ENCODE data around the gene CCR9. TPM values are rescaled to one million over a fixed set of nuclear protein-coding genes. Genes with fewer than 3 reads are reported as not detected.

The CCR9 gene
- polyA plus RNA-seq, 1 donor from 2014 or later, result not detected

DNA sequence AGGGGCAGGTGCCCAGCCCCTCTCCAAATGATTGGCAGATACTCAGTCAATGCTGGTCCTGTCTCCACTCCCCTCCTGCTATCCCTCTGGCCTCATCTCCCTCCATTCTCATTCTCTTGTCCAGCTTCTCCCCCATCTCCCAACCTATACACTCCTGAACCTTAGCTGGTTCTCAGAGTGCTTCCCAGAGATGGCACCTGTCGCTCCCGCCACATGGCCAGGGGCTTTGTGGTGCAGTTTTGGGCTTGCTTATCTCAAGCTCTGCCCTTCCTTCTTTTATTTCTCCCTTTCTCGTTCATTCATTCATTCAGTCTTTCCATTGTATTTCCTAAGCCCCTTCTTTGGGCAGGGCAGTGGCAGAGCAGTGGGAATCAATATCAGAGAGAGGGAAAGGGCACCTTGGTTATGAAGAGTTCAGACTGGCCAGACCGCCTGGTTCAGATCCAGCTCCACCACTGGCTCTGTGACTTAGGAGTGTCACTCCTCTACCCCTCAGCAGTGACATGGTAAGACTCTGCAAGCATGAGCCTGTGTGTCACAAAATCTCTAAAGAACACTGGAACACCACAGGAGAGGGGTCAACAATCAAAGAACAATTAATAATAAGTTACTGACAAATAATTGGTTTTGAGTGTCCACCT, 36.7 kb downstream of the CCR9 start:
- Histone ChIP-seq H3F3A (ENCODE audit: insufficient read depth, low read length, poor library complexity, severe bottlenecking) (no peaks in the 10 kb centered on the region), H2AFZ (ENCODE audit: low read depth, low read length) (no peak overlapping the region), H3K36me3 (ENCODE audit: insufficient read depth, low read length) (no peaks in the 10 kb centered on the region), H3K4me3 (ENCODE audit: low read length) (no peak overlapping the region), H3K9me2 (ENCODE audit: insufficient read depth, low read length) (no peaks in the 10 kb centered on the region), H3K9ac (ENCODE audit: low read length) (no peak overlapping the region), H3K79me2 (replicated peaks; ENCODE audit: insufficient read depth, low read length) (no peaks in the 10 kb centered on the region), H4K20me1 (ENCODE audit: insufficient read depth) (no peaks in the 10 kb centered on the region), H3K4me2 (ENCODE audit: low read length) (no peak overlapping the region), H3K27me3 (ENCODE audit: insufficient read depth, low read depth, low read length) (no peaks in the 10 kb centered on the region), H3K27ac (ENCODE audit: low read length) (no peak overlapping the region), H3K9me3 (ENCODE audit: low read length) (no peaks in the 10 kb centered on the region)
- TF ChIP-seq EP300 (conservative IDR thresholded peaks at IDR 0.05; ENCODE audit: poor library complexity, severe bottlenecking), result no peak

DNA sequence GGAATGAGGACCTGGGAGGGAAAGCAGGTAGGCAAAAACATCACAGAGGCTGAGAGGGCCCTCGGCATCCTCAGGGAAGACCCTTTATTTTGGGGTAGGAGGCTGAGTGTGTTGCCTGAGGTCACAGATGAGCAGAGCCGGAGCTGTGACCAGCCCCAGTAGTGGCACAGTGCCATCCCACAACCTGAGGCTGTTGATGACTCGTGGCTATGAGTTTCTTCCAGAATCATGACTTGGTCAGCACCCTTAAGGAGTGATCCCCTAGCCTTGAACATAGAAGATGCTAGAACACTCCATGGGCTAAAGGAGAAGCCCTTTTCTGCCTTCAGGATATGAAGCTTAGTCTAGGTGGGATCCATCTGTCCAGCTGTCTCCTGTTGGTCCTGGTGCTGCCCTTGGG, 37.4 kb downstream of the CCR9 start:
- Histone ChIP-seq H3K9me2 (ENCODE audit: insufficient read depth, low read length) (no peaks in the 10 kb centered on the region), H3K27ac (ENCODE audit: low read length) (no peak overlapping the region), H3F3A (ENCODE audit: insufficient read depth, low read length, poor library complexity, severe bottlenecking) (no peaks in the 10 kb centered on the region), H3K36me3 (ENCODE audit: insufficient read depth, low read length) (no peaks in the 10 kb centered on the region), H3K9me3 (ENCODE audit: low read length) (no peaks in the 10 kb centered on the region), H3K4me3 (ENCODE audit: low read length) (no peak overlapping the region), H3K4me2 (ENCODE audit: low read length) (no peak overlapping the region), H3K27me3 (ENCODE audit: insufficient read depth, low read depth, low read length) (no peaks in the 10 kb centered on the region), H2AFZ (ENCODE audit: low read depth, low read length) (no peak overlapping the region), H3K9ac (ENCODE audit: low read length) (no peak overlapping the region), H3K79me2 (replicated peaks; ENCODE audit: insufficient read depth, low read length) (no peaks in the 10 kb centered on the region), H4K20me1 (ENCODE audit: insufficient read depth) (no peaks in the 10 kb centered on the region)
- TF ChIP-seq RAD21 (conservative IDR thresholded peaks at IDR 0.05) (no peak), POLR2AphosphoS5 (IDR thresholded peaks at IDR 0.05) (no peak), SMC3 (conservative IDR thresholded peaks at IDR 0.05; ENCODE audit: poor library complexity) (no peak), EP300 (conservative IDR thresholded peaks at IDR 0.05; ENCODE audit: poor library complexity, severe bottlenecking) (no peak)

- Histone ChIP-seq H3K79me2 (replicated peaks; ENCODE audit: insufficient read depth, low read length) (no peaks in the 10 kb centered on the region), H2AFZ (ENCODE audit: low read depth, low read length) (no peak overlapping the region), H3K4me3 (ENCODE audit: low read length) (no peak overlapping the region), H3K9me2 (ENCODE audit: insufficient read depth, low read length) (no peaks in the 10 kb centered on the region), H3K27me3 (ENCODE audit: insufficient read depth, low read depth, low read length) (no peaks in the 10 kb centered on the region), H3K27ac (ENCODE audit: low read length) (no peak overlapping the region), H3K9me3 (ENCODE audit: low read length) (no peaks in the 10 kb centered on the region), H4K20me1 (ENCODE audit: insufficient read depth) (no peaks in the 10 kb centered on the region), H3K9ac (ENCODE audit: low read length) (no peak overlapping the region), H3K36me3 (ENCODE audit: insufficient read depth, low read length) (no peaks in the 10 kb centered on the region), H3F3A (ENCODE audit: insufficient read depth, low read length, poor library complexity, severe bottlenecking) (no peaks in the 10 kb centered on the region), H3K4me2 (ENCODE audit: low read length) (no peak overlapping the region)
- TF ChIP-seq, protein P1, sequence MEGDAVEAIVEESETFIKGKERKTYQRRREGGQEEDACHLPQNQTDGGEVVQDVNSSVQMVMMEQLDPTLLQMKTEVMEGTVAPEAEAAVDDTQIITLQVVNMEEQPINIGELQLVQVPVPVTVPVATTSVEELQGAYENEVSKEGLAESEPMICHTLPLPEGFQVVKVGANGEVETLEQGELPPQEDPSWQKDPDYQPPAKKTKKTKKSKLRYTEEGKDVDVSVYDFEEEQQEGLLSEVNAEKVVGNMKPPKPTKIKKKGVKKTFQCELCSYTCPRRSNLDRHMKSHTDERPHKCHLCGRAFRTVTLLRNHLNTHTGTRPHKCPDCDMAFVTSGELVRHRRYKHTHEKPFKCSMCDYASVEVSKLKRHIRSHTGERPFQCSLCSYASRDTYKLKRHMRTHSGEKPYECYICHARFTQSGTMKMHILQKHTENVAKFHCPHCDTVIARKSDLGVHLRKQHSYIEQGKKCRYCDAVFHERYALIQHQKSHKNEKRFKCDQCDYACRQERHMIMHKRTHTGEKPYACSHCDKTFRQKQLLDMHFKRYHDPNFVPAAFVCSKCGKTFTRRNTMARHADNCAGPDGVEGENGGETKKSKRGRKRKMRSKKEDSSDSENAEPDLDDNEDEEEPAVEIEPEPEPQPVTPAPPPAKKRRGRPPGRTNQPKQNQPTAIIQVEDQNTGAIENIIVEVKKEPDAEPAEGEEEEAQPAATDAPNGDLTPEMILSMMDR (IDR thresholded peaks at IDR 0.05; ENCODE audit: poor library complexity, severe bottlenecking), result no peak
- TF ChIP-seq RAD21 (conservative IDR thresholded peaks at IDR 0.05) (no peak), SMC3 (conservative IDR thresholded peaks at IDR 0.05; ENCODE audit: poor library complexity) (no peak), POLR2AphosphoS5 (IDR thresholded peaks at IDR 0.05) (no peak), MXI1 (conservative IDR thresholded peaks at IDR 0.05; ENCODE audit: poor library complexity, severe bottlenecking) (no peak), TAF1 (IDR thresholded peaks at IDR 0.05; ENCODE audit: low read depth) (no peak), EP300 (conservative IDR thresholded peaks at IDR 0.05; ENCODE audit: poor library complexity, severe bottlenecking) (no peak), REST (IDR thresholded peaks at IDR 0.05; ENCODE audit: borderline replicate concordance) (no peak), EZH2 (IDR thresholded peaks at IDR 0.05; ENCODE audit: borderline replicate concordance, insufficient read depth, low read length, poor library complexity, severe bottlenecking) (no peak)
Observed at GRCh38 chr3:45927881-45928280, 41.5 kb downstream of the CCR9 start.
